Brain microvascular endothelial cell (primary cell): ENCODE measurements around the gene HSD11B1L.
"Not testable (repeated sequence)": the region's sequence is repeated elsewhere in the genome, so short reads cannot be mapped to it uniquely, and the experiment has no call there.

ENCODE experiments used
- DNase-seq: peaks from one replicate; pipeline ENCODE4 v3.0.0-alpha.2; 2020
- H3K27ac ChIP-seq: fragments of 250-450 bp; sonication (Bioruptor Pico); 2 replicates; pipeline ENCODE4 v1.5.1; 2020; ENCODE audit warnings: mild to moderate bottlenecking, moderate library complexity
- H3K27me3 ChIP-seq: fragments of 250-450 bp; sonication (Bioruptor Pico); replicated peaks from 2 replicates; pipeline ENCODE4 v1.5.1; 2020; ENCODE audit warnings: mild to moderate bottlenecking
- H3K36me3 ChIP-seq: fragments of 250-450 bp; sonication (Bioruptor Pico); replicated peaks from 2 replicates; pipeline ENCODE4 v1.5.1; 2020; ENCODE audit warnings: mild to moderate bottlenecking
- H3K4me3 ChIP-seq: 2 replicates; pipeline ENCODE4 v1.5.1; 2011; ENCODE audit warnings: low read depth, mild to moderate bottlenecking, control low read depth, low read length, moderate library complexity
- in situ Hi-C: cut with HindIII; loops from 2 replicates; pipeline ENCODE4 v1.10.0; 2017; ENCODE audit warnings: low sequenced_read_pairs, low pct_ligation_motif_present
- TF ChIP-seq, protein P1 (sequence below): IDR thresholded peaks from 2 replicates; pipeline ENCODE4 v1.5.1; 2011; ENCODE audit warnings: low read depth, mild to moderate bottlenecking, moderate library complexity, low read length, control low read depth, inconsistent platforms; ENCODE audit errors: missing control alignments

HSD11B1L gene

DNA sequence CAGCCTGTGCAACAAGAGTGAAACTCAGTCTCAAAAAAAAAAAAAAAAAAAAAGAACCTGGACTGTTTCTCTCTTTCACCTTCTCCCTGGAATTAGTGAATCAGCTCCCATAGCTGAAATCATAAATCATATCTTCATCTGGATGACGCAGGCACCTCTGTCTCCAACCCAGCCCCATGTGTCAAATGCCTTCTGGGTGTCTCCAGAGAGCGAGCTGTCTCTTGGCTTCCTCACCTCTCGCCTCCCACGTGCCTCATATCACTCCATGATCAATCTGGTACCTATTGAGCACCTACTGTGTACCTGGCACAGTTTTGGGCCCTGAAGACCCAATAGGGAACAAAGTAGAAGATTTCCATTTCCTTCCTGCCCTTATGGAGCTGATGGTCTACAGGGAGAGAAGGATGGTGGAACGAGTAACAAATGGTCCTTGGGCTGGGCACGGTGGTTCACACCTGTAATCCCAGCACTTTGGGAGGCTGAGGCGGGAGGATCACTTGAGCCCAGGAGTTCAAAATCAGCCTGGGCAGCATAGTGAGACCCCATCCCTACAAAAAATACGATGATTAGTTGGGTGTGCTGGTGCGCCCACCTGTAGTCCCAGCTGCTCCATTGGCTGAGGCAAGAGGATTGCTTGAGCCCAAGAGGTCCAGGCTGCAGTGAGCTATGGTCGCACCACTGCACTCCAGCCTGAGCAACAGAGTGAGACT lies 2.5 kb downstream of the HSD11B1L start:
- TF ChIP-seq, protein P1, sequence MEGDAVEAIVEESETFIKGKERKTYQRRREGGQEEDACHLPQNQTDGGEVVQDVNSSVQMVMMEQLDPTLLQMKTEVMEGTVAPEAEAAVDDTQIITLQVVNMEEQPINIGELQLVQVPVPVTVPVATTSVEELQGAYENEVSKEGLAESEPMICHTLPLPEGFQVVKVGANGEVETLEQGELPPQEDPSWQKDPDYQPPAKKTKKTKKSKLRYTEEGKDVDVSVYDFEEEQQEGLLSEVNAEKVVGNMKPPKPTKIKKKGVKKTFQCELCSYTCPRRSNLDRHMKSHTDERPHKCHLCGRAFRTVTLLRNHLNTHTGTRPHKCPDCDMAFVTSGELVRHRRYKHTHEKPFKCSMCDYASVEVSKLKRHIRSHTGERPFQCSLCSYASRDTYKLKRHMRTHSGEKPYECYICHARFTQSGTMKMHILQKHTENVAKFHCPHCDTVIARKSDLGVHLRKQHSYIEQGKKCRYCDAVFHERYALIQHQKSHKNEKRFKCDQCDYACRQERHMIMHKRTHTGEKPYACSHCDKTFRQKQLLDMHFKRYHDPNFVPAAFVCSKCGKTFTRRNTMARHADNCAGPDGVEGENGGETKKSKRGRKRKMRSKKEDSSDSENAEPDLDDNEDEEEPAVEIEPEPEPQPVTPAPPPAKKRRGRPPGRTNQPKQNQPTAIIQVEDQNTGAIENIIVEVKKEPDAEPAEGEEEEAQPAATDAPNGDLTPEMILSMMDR = no peak
- Histone ChIP-seq H3K27ac (no peak overlapping the region), H3K36me3 (no peaks in the 10 kb centered on the region), H3K27me3 (no peaks in the 10 kb centered on the region), H3K4me3 (no peak overlapping the region)
- in situ Hi-C loops = no loop called here
- DNase-seq = no peak

DNA sequence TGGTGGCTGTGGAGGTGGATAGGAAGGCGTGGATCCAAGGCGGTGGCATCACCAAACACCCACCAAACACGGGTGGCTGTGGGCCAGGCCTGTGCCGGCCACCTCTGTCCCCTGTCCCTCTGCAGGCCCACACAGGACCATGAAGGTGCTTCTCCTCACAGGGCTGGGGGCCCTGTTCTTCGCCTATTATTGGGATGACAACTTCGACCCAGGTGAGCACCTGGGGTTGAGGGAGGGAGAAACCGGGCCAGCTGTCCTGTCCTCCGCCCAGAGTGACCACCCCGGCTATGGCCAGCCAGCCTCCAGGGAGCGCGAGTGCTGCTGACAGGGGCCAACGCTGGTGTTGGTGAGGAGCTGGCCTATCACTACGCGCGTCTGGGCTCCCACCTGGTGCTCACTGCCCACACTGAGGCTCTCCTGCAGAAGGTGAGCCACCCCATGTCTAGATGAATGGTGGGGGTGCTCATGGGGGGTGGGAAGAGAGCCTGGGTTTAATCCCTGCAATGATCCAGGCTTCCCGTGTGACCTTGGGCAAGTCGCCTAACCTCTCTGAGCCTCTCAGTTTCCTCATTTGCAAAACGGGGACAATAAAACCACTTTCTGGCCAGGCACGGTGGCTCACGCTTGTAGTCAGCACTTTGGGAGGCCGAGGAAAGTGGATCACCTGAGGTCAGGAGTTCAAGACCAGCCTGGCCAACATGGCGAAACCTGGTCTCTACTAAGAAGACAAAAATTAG lies 4.0 kb downstream of the HSD11B1L start:
- Histone ChIP-seq H3K36me3 (no peaks in the 10 kb centered on the region), H3K27ac (no peak overlapping the region), H3K4me3 (no peak overlapping the region), H3K27me3 (no peaks in the 10 kb centered on the region)
- no peak for DNase-seq
- TF ChIP-seq, protein P1 = no peak
- in situ Hi-C loops = no loop called here

DNA sequence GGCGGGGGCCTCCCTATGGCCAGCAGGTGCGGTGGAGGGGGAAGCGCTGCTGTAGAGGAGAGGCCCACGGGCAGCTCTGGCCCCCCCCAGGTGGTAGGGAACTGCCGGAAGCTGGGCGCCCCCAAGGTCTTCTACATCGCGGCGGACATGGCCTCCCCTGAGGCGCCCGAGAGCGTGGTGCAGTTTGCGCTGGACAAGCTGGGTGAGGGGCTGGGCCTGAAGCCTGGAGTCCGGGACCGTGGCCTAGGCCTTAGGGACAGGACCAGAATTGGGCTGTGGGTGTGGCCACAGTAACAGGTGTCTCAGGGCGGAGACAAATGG lies 5.5 kb downstream of the HSD11B1L start:
- TF ChIP-seq, protein P1 = no peak
- in situ Hi-C loops = no loop called here
- Histone ChIP-seq H3K36me3 (peaks cover 3% of the 10 kb centered on the region), H3K27me3 (no peaks in the 10 kb centered on the region), H3K27ac (no peak overlapping the region), H3K4me3 (peak overlapping the region; percentile 53)
- no peak for DNase-seq

DNA sequence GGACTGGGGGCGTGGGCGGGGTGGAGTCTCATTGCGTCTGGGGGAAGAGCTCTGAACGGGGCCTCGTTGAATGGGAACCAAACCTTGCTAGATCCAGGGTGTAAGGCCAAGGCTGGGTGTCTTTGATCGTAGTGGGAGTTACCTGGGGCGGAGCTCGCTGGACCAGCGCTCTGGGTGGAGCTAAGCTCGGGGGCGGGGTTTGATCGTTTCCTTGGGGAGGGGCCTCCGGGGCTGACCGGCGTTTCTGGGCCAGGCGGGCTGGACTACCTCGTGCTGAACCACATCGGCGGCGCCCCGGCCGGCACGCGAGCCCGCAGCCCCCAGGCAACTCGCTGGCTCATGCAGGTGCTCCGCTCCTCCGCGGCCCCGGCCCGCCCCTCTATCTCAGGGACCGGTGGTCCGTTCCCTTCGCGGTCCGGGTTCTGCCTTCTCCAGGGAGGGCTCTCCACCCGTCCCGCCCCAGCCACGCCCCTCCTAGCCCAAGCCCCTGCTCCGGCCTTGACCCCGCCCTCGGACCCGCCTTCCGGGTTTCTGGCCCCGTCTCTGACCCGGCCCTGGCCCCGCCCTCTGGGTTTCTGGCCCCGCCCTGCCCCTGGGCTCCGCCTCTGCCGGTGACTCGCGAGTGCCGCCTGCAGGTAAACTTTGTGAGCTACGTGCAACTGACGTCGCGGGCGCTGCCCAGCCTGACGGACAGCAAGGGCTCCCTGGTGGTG lies 6.0 kb downstream of the HSD11B1L start:
- Histone ChIP-seq H3K36me3 (peaks cover 8% of the 10 kb centered on the region), H3K4me3 (peak overlapping the region; percentile 53), H3K27ac (peak overlapping the region; percentile 38), H3K27me3 (no peaks in the 10 kb centered on the region)
- TF ChIP-seq, protein P1 = peak; percentile 86
- DNase-seq = peak; percentile 90
- in situ Hi-C loops = no loop called here

DNA sequence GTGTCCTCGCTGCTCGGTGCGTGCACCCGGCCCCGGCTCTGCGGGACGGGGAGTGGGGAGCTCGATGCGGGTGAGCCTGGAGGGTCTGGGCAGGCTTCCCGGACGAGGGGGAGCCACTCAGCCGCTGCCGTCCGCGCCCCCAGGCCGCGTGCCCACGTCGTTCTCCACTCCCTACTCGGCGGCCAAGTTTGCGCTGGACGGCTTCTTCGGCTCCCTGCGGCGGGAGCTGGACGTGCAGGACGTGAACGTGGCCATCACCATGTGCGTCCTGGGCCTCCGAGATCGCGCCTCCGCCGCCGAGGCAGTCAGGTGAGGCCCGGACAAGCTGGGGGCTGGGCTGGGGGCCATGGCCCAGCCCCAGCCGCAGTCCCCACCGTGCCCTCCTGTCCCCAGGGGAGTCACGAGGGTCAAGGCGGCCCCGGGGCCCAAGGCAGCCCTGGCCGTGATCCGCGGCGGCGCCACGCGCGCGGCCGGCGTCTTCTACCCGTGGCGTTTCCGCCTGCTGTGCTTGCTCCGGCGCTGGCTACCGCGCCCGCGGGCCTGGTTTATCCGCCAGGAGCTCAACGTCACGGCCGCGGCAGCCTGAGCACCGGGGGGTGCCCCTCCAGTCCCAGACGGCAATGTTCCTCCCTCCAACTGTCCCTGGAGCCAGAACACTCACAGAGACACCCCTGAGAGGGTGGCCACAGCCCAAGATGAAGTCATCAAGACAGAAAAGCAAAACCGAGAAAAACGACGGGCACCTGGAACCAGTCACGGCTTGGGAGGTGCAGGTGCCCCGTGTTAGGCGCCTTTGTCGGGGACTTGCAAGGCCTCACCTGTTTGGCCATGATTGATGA lies 6.8 kb downstream of the HSD11B1L start:
- H3K4me3 ChIP-seq = peak overlapping the region; percentile 53
- H3K27ac ChIP-seq = no peak overlapping the region
- in situ Hi-C loops = no loop called here
- TF ChIP-seq, protein P1 = no peak
- H3K36me3 ChIP-seq = peaks cover 16% of the 10 kb centered on the region
- H3K27me3 ChIP-seq = no peaks in the 10 kb centered on the region
- no peak for DNase-seq

DNA sequence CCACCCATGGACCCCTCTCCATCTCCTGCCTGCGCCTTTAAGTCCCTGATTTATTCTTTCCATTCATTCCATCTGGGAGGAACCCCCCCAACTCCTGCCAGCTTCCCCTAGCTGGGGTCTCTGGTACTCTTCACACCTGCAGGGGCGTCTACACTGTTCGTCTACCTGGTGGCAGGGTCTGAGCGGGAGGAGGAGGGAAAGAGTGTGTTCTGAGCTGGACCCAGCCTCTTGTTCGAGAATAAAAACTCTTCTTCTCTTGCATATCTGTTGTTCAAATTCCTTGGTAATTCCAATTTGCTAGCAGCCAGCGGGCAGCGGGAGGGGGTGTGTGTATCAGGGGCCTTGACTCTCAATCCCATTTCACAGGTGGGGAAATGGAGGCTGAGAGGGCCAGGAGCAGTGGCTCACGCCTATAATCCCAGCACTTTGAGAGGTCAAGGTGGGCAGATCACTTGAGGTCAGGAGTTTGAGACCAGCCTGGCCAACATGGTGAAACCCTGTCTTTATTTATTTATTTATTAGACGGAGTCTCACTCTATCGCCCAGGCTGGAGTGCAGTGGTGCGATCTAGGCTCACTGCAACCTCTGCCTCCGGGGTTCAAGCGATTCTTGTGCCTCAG lies 7.5 kb downstream of the HSD11B1L start:
- in situ Hi-C loops, H3K27me3 ChIP-seq, H3K4me3 ChIP-seq, DNase-seq, H3K27ac ChIP-seq: not testable (repeated sequence)
- peaks cover 23% of the 10 kb centered on the region for H3K36me3 ChIP-seq
